DOHH2 (cell line): Measurements from ENCODE around the gene B9D2.

Source experiments
- H3F3A ChIP-seq: fragments of 200-600 bp; sonication (generic), shearing (Covaris generic); 2 replicates; pipeline ENCODE4 v1.6.0; 2016; ENCODE audit warnings: antibody characterized with exemption, mild to moderate bottlenecking; ENCODE audit not compliant: control insufficient read depth, insufficient read depth
- H3K27ac ChIP-seq: fragments of 200-600 bp; sonication (generic); 2 replicates; pipeline ENCODE4 v1.5.1; 2014; ENCODE audit warnings: low read depth, mild to moderate bottlenecking, low read length, moderate library complexity
- H3K27me3 ChIP-seq: fragments of 200-600 bp; sonication (generic); 2 replicates; pipeline ENCODE4 v1.6.1; 2014; ENCODE audit warnings: mild to moderate bottlenecking, low read length, mixed read lengths; ENCODE audit not compliant: control insufficient read depth
- H3K36me3 ChIP-seq: fragments of 200-600 bp; sonication (generic); 2 replicates; pipeline ENCODE4 v1.6.1; 2014; ENCODE audit warnings: mild to moderate bottlenecking, low read length, moderate library complexity, mixed read lengths; ENCODE audit not compliant: control insufficient read depth
- H3K4me1 ChIP-seq: fragments of 200-600 bp; sonication (generic); 2 replicates; pipeline ENCODE4 v1.6.1; 2014; ENCODE audit warnings: mild to moderate bottlenecking, low read length, mixed read lengths; ENCODE audit not compliant: control insufficient read depth
- H3K4me2 ChIP-seq: fragments of 200-600 bp; sonication (generic); 2 replicates; pipeline ENCODE4 v1.6.0; 2014; ENCODE audit warnings: mild to moderate bottlenecking, low read length, moderate library complexity
- H3K4me3 ChIP-seq: fragments of 200-600 bp; sonication (generic); 2 replicates; pipeline ENCODE4 v1.5.1; 2014; ENCODE audit warnings: mild to moderate bottlenecking, low read length, mixed read lengths
- H3K79me2 ChIP-seq: fragments of 200-600 bp; sonication (generic); 2 replicates; pipeline ENCODE4 v1.6.1; 2014; ENCODE audit warnings: mild to moderate bottlenecking, low read length, mixed read lengths; ENCODE audit not compliant: control insufficient read depth
- H3K9me2 ChIP-seq: fragments of 200-600 bp; sonication (generic); replicated peaks from 2 replicates; pipeline ENCODE4 v1.6.1; 2014; ENCODE audit warnings: mild to moderate bottlenecking, low read length, mixed read lengths; ENCODE audit not compliant: control insufficient read depth
- H3K9me3 ChIP-seq: fragments of 200-600 bp; sonication (generic); 2 replicates; pipeline ENCODE4 v1.6.1; 2014; ENCODE audit warnings: antibody characterized with exemption, low read length, mixed read lengths; ENCODE audit not compliant: control insufficient read depth, insufficient read depth
- H4K20me1 ChIP-seq: fragments of 200-600 bp; sonication (generic); 2 replicates; pipeline ENCODE4 v1.6.0; 2014; ENCODE audit warnings: low read depth, mild to moderate bottlenecking, antibody characterized with exemption, low read length, moderate library complexity; ENCODE audit not compliant: control insufficient read depth, insufficient read depth
- EZH2phosphoT487 ChIP-seq: fragments of 200-600 bp; sonication (generic); IDR thresholded peaks from 2 replicates; pipeline ENCODE4 v1.6.1; 2017; ENCODE audit warnings: borderline replicate concordance, mild to moderate bottlenecking, antibody characterized with exemption, low read length, moderate library complexity, mixed read lengths
- TF ChIP-seq, protein P1 (sequence below): fragments of 200-600 bp; sonication (generic); IDR thresholded peaks from one replicate; pipeline ENCODE4 v1.5.1; 2014; ENCODE audit warnings: antibody characterized with exemption, mild to moderate bottlenecking, low read depth, low read length; ENCODE audit not compliant: poor library complexity, severe bottlenecking

B9D2 gene

DNA sequence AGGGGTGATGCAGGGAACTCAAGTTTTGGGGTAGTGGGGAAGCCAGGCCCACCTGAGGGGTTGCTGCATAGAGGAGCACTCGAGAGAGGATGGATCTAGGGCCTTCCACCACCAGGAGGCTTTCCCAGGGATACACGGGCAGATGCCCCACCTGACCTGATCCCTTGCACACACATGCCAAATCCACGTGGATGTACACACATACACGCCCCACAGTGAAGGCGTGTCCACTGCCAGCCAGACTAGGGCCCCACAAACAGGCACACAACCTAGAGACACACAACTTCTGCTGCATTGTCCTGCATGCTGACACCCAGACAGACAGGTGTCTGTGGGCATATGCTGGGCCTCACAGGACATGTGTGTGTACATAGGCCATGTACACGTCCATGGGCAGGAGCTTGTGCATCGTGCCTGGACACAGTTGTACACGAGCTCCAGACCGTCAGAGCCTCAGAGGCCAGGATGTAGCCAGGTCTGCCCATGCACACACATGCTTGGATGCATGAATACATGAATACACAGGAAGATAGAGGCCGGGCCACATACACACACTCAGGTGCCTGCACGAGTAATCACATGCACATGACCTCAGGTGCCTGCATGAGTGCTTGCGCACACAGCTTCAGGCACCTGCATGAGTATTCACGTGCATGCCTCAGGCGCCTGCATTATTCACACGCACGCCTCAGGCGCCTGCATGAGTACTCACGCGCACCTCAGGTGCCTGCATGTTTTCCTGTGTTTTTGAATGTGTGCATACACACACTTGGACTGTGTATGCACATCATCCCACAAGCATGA lies 45.1 kb downstream of the B9D2 start:
- no peak overlapping the region for H3K27ac ChIP-seq
- no peak overlapping the region for H3K4me2 ChIP-seq
- H3K4me3 ChIP-seq: no peak overlapping the region
- no peaks in the 10 kb centered on the region for H3K27me3 ChIP-seq
- no peaks in the 10 kb centered on the region for H3K9me2 ChIP-seq
- no peaks in the 10 kb centered on the region for H4K20me1 ChIP-seq
- TF ChIP-seq, protein P1, sequence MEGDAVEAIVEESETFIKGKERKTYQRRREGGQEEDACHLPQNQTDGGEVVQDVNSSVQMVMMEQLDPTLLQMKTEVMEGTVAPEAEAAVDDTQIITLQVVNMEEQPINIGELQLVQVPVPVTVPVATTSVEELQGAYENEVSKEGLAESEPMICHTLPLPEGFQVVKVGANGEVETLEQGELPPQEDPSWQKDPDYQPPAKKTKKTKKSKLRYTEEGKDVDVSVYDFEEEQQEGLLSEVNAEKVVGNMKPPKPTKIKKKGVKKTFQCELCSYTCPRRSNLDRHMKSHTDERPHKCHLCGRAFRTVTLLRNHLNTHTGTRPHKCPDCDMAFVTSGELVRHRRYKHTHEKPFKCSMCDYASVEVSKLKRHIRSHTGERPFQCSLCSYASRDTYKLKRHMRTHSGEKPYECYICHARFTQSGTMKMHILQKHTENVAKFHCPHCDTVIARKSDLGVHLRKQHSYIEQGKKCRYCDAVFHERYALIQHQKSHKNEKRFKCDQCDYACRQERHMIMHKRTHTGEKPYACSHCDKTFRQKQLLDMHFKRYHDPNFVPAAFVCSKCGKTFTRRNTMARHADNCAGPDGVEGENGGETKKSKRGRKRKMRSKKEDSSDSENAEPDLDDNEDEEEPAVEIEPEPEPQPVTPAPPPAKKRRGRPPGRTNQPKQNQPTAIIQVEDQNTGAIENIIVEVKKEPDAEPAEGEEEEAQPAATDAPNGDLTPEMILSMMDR: no peak
- no peak for TF ChIP-seq EZH2phosphoT487
- peaks cover 8% of the 10 kb centered on the region; the same call in 1 of the 2 replicates for H3K79me2 ChIP-seq
- no peaks in the 10 kb centered on the region for H3K9me3 ChIP-seq
- no peaks in the 10 kb centered on the region for H3K4me1 ChIP-seq
- peaks cover 69% of the 10 kb centered on the region for H3K36me3 ChIP-seq
- peaks cover 6% of the 10 kb centered on the region; the same call in 1 of the 2 replicates for H3F3A ChIP-seq

DNA sequence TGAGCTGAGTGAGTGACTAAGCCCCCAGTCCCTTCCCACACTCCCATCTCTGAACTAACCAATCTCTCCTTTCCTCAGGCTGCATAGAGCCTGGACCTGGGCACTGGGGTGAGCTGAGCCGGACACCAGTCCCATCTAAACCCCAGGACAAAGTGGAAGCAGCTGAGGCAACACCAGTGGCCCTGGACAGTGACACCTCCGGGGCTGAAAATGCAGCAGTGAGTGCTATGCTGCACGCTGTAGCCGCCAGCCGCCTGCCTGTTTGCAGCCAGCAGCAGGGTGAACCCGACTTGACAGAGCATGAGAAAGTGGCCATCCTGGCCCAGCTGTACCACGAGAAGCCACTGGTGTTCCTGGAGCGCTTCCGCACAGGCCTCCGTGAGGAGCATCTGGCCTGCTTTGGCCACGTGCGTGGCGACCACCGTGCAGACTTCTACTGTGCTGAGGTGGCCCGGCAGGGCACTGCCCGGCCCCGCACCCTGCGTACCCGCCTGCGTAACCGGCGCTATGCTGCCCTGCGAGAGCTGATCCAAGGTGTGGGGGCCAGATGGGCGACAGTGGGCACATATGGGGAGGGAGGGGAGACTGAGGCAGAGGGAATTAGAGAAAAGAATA lies 47.5 kb downstream of the B9D2 start:
- TF ChIP-seq EZH2phosphoT487: no peak
- TF ChIP-seq, protein P1: no peak
- no peaks in the 10 kb centered on the region for H3F3A ChIP-seq
- H3K79me2 ChIP-seq: peaks cover 33% of the 10 kb centered on the region
- H3K27ac ChIP-seq: no peak overlapping the region
- no peak overlapping the region for H3K4me3 ChIP-seq
- no peaks in the 10 kb centered on the region for H4K20me1 ChIP-seq
- no peak overlapping the region for H3K4me2 ChIP-seq
- peaks cover 5% of the 10 kb centered on the region for H3K4me1 ChIP-seq
- no peaks in the 10 kb centered on the region for H3K9me3 ChIP-seq
- peaks cover 72% of the 10 kb centered on the region for H3K36me3 ChIP-seq
- H3K27me3 ChIP-seq: no peaks in the 10 kb centered on the region
- no peaks in the 10 kb centered on the region for H3K9me2 ChIP-seq

DNA sequence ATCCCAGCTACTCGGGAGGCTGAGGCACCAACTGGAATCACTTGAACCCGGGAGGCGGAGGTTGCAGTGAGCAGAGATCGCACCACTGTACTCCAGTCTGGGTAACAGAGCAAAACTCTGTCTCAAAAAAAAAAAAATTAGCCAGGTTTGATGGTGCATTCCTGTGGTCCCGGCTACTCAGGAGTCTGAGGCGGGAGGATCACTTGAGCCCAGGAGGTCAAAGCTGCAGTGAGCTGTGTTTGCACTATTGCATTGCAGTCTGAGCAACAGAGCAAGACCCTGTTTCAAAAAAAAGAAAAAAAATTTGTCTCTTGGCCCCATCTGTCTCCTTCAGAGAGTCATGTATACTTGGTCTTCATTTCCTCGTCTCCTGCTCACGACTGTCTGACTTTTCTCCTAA lies 52.3 kb downstream of the B9D2 start:
- no peaks in the 10 kb centered on the region for H3K9me3 ChIP-seq
- H3F3A ChIP-seq: peaks cover 19% of the 10 kb centered on the region
- no peak overlapping the region for H3K27ac ChIP-seq
- H3K4me1 ChIP-seq: peaks cover 39% of the 10 kb centered on the region
- H3K36me3 ChIP-seq: peaks cover 50% of the 10 kb centered on the region
- H4K20me1 ChIP-seq: no peaks in the 10 kb centered on the region
- H3K9me2 ChIP-seq: no peaks in the 10 kb centered on the region
- H3K27me3 ChIP-seq: no peaks in the 10 kb centered on the region
- TF ChIP-seq EZH2phosphoT487: no peak
- TF ChIP-seq, protein P1: no peak
- H3K79me2 ChIP-seq: peaks cover 56% of the 10 kb centered on the region
- H3K4me2 ChIP-seq: peak overlapping the region; percentile 97
- H3K4me3 ChIP-seq: no peak overlapping the region; the same call in 1 of the 2 replicates
